Parathyroid adenoma (tissue), 2 donors: Measurements from ENCODE around the gene GRK3.

Experiments used
- H2AFZ ChIP-seq: fragments of 300-600 bp; sonication (generic); one replicate; pipeline ENCODE4 v1.7.0; 2017; ENCODE audit warnings: antibody characterized with exemption, mild to moderate bottlenecking
- H3K27ac ChIP-seq: fragments of 300-600 bp; sonication (generic); one replicate; pipeline ENCODE4 v1.7.0; 2017
- H3K27me3 ChIP-seq: fragments of 300-600 bp; sonication (generic); one replicate; pipeline ENCODE4 v1.7.0; 2017; ENCODE audit warnings: low read length; ENCODE audit not compliant: control insufficient read depth, insufficient read depth
- H3K36me3 ChIP-seq: fragments of 300-600 bp; sonication (generic); one replicate; pipeline ENCODE4 v1.7.0; 2017; ENCODE audit warnings: low read length; ENCODE audit not compliant: control insufficient read depth, insufficient read depth
- H3K4me1 ChIP-seq: fragments of 300-600 bp; sonication (generic); one replicate; pipeline ENCODE4 v1.7.0; 2017; ENCODE audit warnings: control low read depth
- H3K4me2 ChIP-seq: fragments of 300-600 bp; sonication (generic); one replicate; pipeline ENCODE4 v1.7.0; 2017; ENCODE audit warnings: low read length
- H3K4me3 ChIP-seq: fragments of 300-600 bp; sonication (generic); one replicate; pipeline ENCODE4 v1.7.0; 2017; ENCODE audit warnings: low read depth, low read length
- H3K79me2 ChIP-seq: fragments of 300-600 bp; sonication (generic); one replicate; pipeline ENCODE4 v1.7.0; 2017; ENCODE audit warnings: control low read depth
- H3K9ac ChIP-seq: fragments of 300-600 bp; sonication (generic); one replicate; pipeline ENCODE4 v1.7.0; 2017; ENCODE audit warnings: mild to moderate bottlenecking
- H3K9me3 ChIP-seq: fragments of 300-600 bp; sonication (generic); one replicate; pipeline ENCODE4 v1.7.0; 2017; ENCODE audit warnings: low read length; ENCODE audit not compliant: control insufficient read depth
- CTCF ChIP-seq: fragments of 300-600 bp; sonication (generic); IDR thresholded peaks from one replicate; pipeline ENCODE4 v1.7.0; 2017; ENCODE audit warnings: antibody characterized with exemption, mild to moderate bottlenecking
- donor health status: primary hyperparathyroidism.

GRK3 gene

GRCh38 chr22:25654676-25655075 is 90.2 kb downstream of the GRK3 start:
- no peak overlapping the region for H3K27ac ChIP-seq
- H3K36me3 ChIP-seq: no peaks in the 10 kb centered on the region
- no peaks in the 10 kb centered on the region for H3K9me3 ChIP-seq
- H3K4me3 ChIP-seq: no peak overlapping the region
- H3K79me2 ChIP-seq: no peaks in the 10 kb centered on the region
- no peak overlapping the region for H3K4me2 ChIP-seq
- H3K4me1 ChIP-seq: no peaks in the 10 kb centered on the region
- no peak overlapping the region for H3K9ac ChIP-seq
- no peaks in the 10 kb centered on the region for H3K27me3 ChIP-seq
- no peak overlapping the region for H2AFZ ChIP-seq
- no peak for TF ChIP-seq CTCF

- no peak overlapping the region for H3K4me2 ChIP-seq
- H2AFZ ChIP-seq: no peak overlapping the region
- no peaks in the 10 kb centered on the region for H3K4me1 ChIP-seq
- no peaks in the 10 kb centered on the region for H3K9me3 ChIP-seq
- no peak overlapping the region for H3K4me3 ChIP-seq
- no peaks in the 10 kb centered on the region for H3K27me3 ChIP-seq
- H3K9ac ChIP-seq: no peak overlapping the region
- H3K36me3 ChIP-seq: no peaks in the 10 kb centered on the region
- no peak for TF ChIP-seq CTCF
- no peak overlapping the region for H3K27ac ChIP-seq
- no peaks in the 10 kb centered on the region for H3K79me2 ChIP-seq
These were observed 91.0 kb downstream of the GRK3 start for GRCh38 chr22:25655371-25655935.

GRCh38 chr22:25656724-25657123 is 92.2 kb downstream of the GRK3 start:
- Histone ChIP-seq H3K27me3 (no peaks in the 10 kb centered on the region), H2AFZ (no peak overlapping the region), H3K36me3 (no peaks in the 10 kb centered on the region), H3K4me2 (no peak overlapping the region), H3K79me2 (no peaks in the 10 kb centered on the region), H3K4me3 (no peak overlapping the region), H3K4me1 (no peaks in the 10 kb centered on the region), H3K9ac (no peak overlapping the region), H3K27ac (no peak overlapping the region), H3K9me3 (no peaks in the 10 kb centered on the region)
- TF ChIP-seq CTCF: no peak

GRCh38 chr22:25658633-25659032 is 94.2 kb downstream of the GRK3 start:
- Histone ChIP-seq H3K4me1 (no peaks in the 10 kb centered on the region), H3K36me3 (no peaks in the 10 kb centered on the region), H2AFZ (no peak overlapping the region), H3K79me2 (no peaks in the 10 kb centered on the region), H3K27me3 (no peaks in the 10 kb centered on the region), H3K4me2 (no peak overlapping the region), H3K27ac (no peak overlapping the region), H3K9me3 (no peaks in the 10 kb centered on the region), H3K4me3 (no peak overlapping the region), H3K9ac (no peak overlapping the region)
- no peak for TF ChIP-seq CTCF

GRCh38 chr22:25659413-25659812 is 94.9 kb downstream of the GRK3 start:
- no peak overlapping the region for H3K27ac ChIP-seq
- H3K4me1 ChIP-seq: no peaks in the 10 kb centered on the region
- no peak overlapping the region for H3K9ac ChIP-seq
- no peaks in the 10 kb centered on the region for H3K9me3 ChIP-seq
- TF ChIP-seq CTCF: no peak
- H3K36me3 ChIP-seq: no peaks in the 10 kb centered on the region
- H3K4me3 ChIP-seq: no peak overlapping the region
- H3K79me2 ChIP-seq: no peaks in the 10 kb centered on the region
- no peak overlapping the region for H3K4me2 ChIP-seq
- no peak overlapping the region for H2AFZ ChIP-seq
- no peaks in the 10 kb centered on the region for H3K27me3 ChIP-seq
